ENCODE data around the gene LIME1.
"Not testable (repeated sequence)": the region's sequence is repeated elsewhere in the genome, so short reads cannot be mapped to it uniquely, and the experiment has no call there.

LIME1 gene

GRCh38 chr20:63775096-63775978, 38.9 kb downstream of the LIME1 start:
- DNase-seq = peak; percentile 59

- DNase-seq = not testable (repeated sequence)
Measured at GRCh38 chr20:63776875-63777274, 40.4 kb downstream of the LIME1 start.

GRCh38 chr20:63777614-63778013, 41.1 kb downstream of the LIME1 start:
- no peak for DNase-seq

DNA sequence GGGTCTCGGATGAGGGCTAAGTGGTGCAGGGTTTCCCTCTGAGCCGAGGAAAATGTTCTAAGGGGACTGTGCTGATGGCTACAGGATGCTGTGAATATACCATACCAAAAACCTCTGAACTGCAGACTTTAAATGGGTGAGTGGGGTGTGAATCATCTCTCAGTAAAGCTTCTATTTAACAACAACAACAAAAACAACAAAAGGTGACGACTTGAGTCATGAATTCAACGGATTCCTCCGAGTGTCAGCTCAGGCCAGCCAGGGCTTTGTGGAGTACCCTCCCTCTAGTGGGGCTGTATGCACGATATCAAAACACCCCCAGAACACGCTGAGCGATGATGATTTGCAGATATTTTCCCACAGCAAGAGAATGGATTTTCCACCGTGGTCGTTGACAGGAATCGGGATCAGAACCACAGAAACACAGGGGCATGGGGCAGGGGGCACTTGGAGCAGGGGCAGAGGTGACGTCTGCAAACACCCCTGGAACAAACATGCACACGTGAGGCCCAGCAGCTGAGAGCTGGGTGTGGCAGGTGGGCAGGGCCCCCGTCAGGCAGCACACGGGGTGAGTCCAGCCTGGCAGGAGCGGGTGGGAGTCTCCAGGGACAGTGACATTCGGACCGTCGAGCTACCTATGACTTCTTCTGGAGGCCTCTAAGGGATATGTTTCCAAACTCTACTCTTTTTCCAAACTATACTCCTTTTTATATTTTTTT, 41.7 kb downstream of the LIME1 start:
- no peak for DNase-seq

- DNase-seq = no peak
Measured at GRCh38 chr20:63778857-63779256, 42.4 kb downstream of the LIME1 start.

DNA sequence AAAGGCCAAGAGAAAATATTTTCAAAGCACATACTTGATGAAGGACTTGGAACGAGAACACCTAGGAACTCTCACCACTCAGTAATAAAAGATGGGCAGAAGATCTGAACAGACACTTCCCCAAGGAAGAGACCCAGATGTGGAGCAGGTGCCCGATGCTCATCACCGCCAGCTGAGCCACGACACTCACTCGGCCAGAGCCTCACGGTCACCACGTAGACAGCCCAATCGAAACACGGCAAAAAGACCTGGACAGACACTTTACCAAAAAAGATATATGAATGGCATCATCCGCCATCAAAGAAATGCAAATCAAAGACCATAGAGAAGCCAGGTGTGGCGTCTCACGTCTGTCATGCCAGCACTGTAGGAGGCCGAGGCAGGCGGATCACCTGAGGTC, 44.7 kb downstream of the LIME1 start:
- no peak for DNase-seq

DNA sequence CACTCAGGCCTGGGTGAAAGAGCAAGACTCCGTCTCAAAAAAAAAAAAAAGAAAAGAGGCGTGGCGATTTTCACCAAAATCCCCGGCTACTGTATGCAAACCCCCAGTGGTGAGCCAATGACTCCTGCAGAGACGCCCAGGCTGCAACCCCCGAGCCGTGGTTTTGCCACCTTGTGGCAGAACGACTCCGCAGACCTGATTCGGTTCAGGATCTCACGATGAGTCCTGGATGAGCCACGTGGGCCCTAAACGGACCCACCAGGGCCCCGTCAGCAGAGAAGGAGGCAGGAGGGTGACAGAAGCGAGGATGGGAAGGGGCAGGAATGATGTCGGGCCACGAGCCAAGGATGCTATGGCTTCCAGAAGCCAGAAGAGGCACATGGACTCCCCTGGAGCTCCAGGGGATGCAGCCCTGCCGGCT, 45.6 kb downstream of the LIME1 start:
- peak; percentile 85 for DNase-seq

- DNase-seq = peak; percentile 33
Measured at GRCh38 chr20:63782521-63782971, 46.1 kb downstream of the LIME1 start.

DNA sequence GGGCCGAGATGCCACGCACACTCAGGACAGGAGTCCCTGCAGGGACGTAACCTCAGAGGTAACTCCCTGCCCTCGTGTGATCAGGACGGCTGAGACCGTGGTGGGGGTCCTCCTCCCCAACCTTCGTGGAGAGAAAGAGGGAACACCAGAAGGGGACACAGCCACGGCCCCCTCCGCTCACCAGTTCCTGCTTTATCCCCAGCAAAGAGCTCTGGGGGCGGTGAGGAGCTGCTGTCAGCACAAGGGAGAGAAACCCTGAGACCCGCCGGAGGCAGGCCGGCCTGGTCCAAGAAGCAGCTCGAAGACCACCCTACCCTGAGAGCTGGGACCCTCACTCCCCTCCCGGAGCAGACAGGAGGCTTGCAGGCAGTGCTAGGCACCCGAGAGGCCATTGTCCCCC, 47.5 kb downstream of the LIME1 start:
- no peak for DNase-seq

- no peak for DNase-seq
Measured at GRCh38 chr20:63785691-63786131, 49.2 kb downstream of the LIME1 start.

GRCh38 chr20:63787302-63787701, 50.8 kb downstream of the LIME1 start:
- DNase-seq = no peak

DNA sequence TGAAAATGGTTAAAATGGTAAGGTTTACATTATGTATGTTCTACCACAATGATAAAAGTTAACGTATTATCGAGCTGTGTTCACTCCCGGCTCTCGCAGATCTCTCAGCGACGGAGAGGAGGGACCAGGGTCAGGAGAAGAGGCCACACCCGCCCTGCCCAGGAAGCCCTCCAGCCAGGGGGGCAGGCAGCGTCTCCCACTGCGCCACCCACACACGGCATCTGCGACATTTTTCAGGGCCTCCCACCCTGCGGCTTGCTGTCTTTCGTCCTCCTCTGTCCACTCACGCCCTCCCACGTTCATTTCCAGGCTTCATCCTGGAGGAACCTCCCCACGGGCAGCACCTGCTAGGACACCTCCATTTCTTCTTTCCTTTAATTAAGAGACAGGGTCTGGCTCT, 51.3 kb downstream of the LIME1 start:
- no peak for DNase-seq
